ENCODE results near the gene FAH. TPM values are rescaled to one million over a fixed set of nuclear protein-coding genes. Genes with fewer than 3 reads are reported as not detected.
A peak's percentile ranks its signal among the peaks of the same experiment; 100 is the strongest.

The FAH gene
- total and polyA plus RNA-seq, 9 of the 15 experiments (the other 6 are each of a cell fraction or from before 2014, with no cell fraction given), result 66.8 to 310 (median 103) TPM

GRCh38 chr15:80153900-80154299, 1.1 kb downstream of the FAH start (continued):
- TF ChIP-seq RERE (CRISPR knock-in tag; IDR thresholded peaks at IDR 0.05; ENCODE audit: borderline replicate concordance) (no peak), E2F6 (IDR thresholded peaks at IDR 0.05; ENCODE audit: borderline replicate concordance in 1 of 2, extremely low read depth in 1 of 2, insufficient read depth in 1 of 2, insufficient read length in 1 of 2, low read depth in 1 of 2, low read length in 1 of 2, poor library complexity in 1 of 2, severe bottlenecking in 1 of 2) (peak in 1 of 2 experiments; percentile 11), KDM1A (IDR thresholded peaks at IDR 0.05) (peak; percentile 93 to 95), TGIF2 (CRISPR knock-in tag; IDR thresholded peaks at IDR 0.05) (no peak), ZNF57 (CRISPR knock-in tag; IDR thresholded peaks at IDR 0.05) (no peak), KLF10 (CRISPR knock-in tag; IDR thresholded peaks at IDR 0.05) (no peak), STAT5B (CRISPR knock-in tag; IDR thresholded peaks at IDR 0.05) (no peak), ZNF76 (CRISPR knock-in tag; IDR thresholded peaks at IDR 0.05; ENCODE audit: borderline replicate concordance) (no peak), MTA2 (IDR thresholded peaks at IDR 0.05; ENCODE audit: low read depth) (no peak), POLR2G (IDR thresholded peaks at IDR 0.05; ENCODE audit: low read depth, low read length) (no peak)
- TF ChIP-seq, protein P1, sequence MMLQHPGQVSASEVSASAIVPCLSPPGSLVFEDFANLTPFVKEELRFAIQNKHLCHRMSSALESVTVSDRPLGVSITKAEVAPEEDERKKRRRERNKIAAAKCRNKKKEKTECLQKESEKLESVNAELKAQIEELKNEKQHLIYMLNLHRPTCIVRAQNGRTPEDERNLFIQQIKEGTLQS (IDR thresholded peaks at IDR 0.05), result 0 out of 2 replicates have a peak, but pooled peaks have one; percentile 15
- TF ChIP-seq, protein P1 (CRISPR knock-in tag; conservative IDR thresholded peaks at IDR 0.05), result no peak

Measured in K562 (cell line).